Measurements from ENCODE around the gene LILRB1. TPM values are rescaled to one million over a fixed set of nuclear protein-coding genes. Genes with fewer than 3 reads are reported as not detected.
"Not testable (repeated sequence)": the region's sequence is repeated elsewhere in the genome, so short reads cannot be mapped to it uniquely, and the experiment has no call there.

The LILRB1 gene
- total and polyA plus RNA-seq, 2 donors (not counting 3 experiments of a cell fraction or from before 2014, with no cell fraction given), result not detected

GRCh38 chr19:54624934-54625730 is 5.2 kb upstream of the LILRB1 start:
- H3K4me3 ChIP-seq (replicated peaks in 1 of 3; ENCODE audit: insufficient read depth in 1 of 3, low read depth in 1 of 3, low read length in 3 of 3); H3K9ac ChIP-seq (replicated peaks; ENCODE audit: extremely low read depth, insufficient read depth, low read length); H3K79me2 ChIP-seq (ENCODE audit: control insufficient read depth, insufficient read depth, low read length); DNase-seq (ENCODE audit: low read depth, low spot score); H2AFZ ChIP-seq (ENCODE audit: low read depth, low read length); H3K27ac ChIP-seq (ENCODE audit: insufficient read depth, low read depth, low read length); H3K27me3 ChIP-seq (ENCODE audit: control insufficient read depth in 2 of 2, insufficient read depth in 2 of 2, low read length in 2 of 2); H3K36me3 ChIP-seq (ENCODE audit: control insufficient read depth in 2 of 2, extremely low read depth in 1 of 2, insufficient read depth in 2 of 2, low read length in 2 of 2); H3K4me2 ChIP-seq (ENCODE audit: insufficient read depth, low read length); BruUV-seq (replicated peaks); FAIRE-seq; dilution Hi-C loops (cut with MboI; ENCODE audit: extremely low pct_ligation_motif_present, low sequenced_read_pairs); intact Hi-C loops (cut with micrococcal nuclease); H3K9me3 ChIP-seq (replicated peaks; ENCODE audit: control insufficient read depth, insufficient read depth, low read length); H3K4me1 ChIP-seq (ENCODE audit: control insufficient read depth, extremely low read depth, insufficient read depth, low read length); H4K20me1 ChIP-seq (replicated peaks; ENCODE audit: control insufficient read depth, extremely low read depth, insufficient read depth, low read length); H3K9me1 ChIP-seq (replicated peaks; ENCODE audit: control insufficient read depth, extremely low read depth, insufficient read depth, low read length); CTCF ChIA-PET; POLR2A ChIA-PET: not testable (repeated sequence)

GRCh38 chr19:54626757-54627156 is 3.5 kb upstream of the LILRB1 start:
- ChIA-PET CTCF (no interaction called here), POLR2A (no interaction called here)
- Histone ChIP-seq H3K9me3 (replicated peaks; ENCODE audit: control insufficient read depth, insufficient read depth, low read length) (no peaks in the 10 kb centered on the region), H2AFZ (ENCODE audit: low read depth, low read length) (no peak overlapping the region), H4K20me1 (replicated peaks; ENCODE audit: control insufficient read depth, extremely low read depth, insufficient read depth, low read length) (no peaks in the 10 kb centered on the region), H3K36me3 (ENCODE audit: control insufficient read depth in 2 of 2, extremely low read depth in 1 of 2, insufficient read depth in 2 of 2, low read length in 2 of 2) (no peaks in the 10 kb centered on the region), H3K4me1 (ENCODE audit: control insufficient read depth, extremely low read depth, insufficient read depth, low read length) (no peaks in the 10 kb centered on the region), H3K9ac (replicated peaks; ENCODE audit: extremely low read depth, insufficient read depth, low read length) (no peak overlapping the region), H3K79me2 (ENCODE audit: control insufficient read depth, insufficient read depth, low read length) (no peaks in the 10 kb centered on the region), H3K4me3 (replicated peaks in 1 of 3; ENCODE audit: insufficient read depth in 1 of 3, low read depth in 1 of 3, low read length in 3 of 3) (no peak overlapping the region), H3K27me3 (ENCODE audit: control insufficient read depth in 2 of 2, insufficient read depth in 2 of 2, low read length in 2 of 2) (no peaks in the 10 kb centered on the region), H3K4me2 (ENCODE audit: insufficient read depth, low read length) (no peak overlapping the region), H3K27ac (ENCODE audit: insufficient read depth, low read depth, low read length) (no peak overlapping the region), H3K9me1 (replicated peaks; ENCODE audit: control insufficient read depth, extremely low read depth, insufficient read depth, low read length) (no peaks in the 10 kb centered on the region)
- FAIRE-seq (no peak), DNase-seq (ENCODE audit: low read depth, low spot score) (no peak)
- dilution Hi-C loops (cut with MboI; ENCODE audit: extremely low pct_ligation_motif_present, low sequenced_read_pairs) (no loop called here), intact Hi-C loops (cut with micrococcal nuclease) (no loop called here)
- BruUV-seq (replicated peaks), result no TSS peak
- TF ChIP-seq MAX (IDR thresholded peaks at IDR 0.05; ENCODE audit: insufficient read depth, insufficient read length) (no peak), FOS (IDR thresholded peaks at IDR 0.05; ENCODE audit: borderline replicate concordance, insufficient read depth, low read length) (no peak), POLR2A (IDR thresholded peaks at IDR 0.05; ENCODE audit: low read depth, low read length) (no peak), MYC (IDR thresholded peaks at IDR 0.05; ENCODE audit: low read depth, low read length) (no peak), EZH2 (IDR thresholded peaks at IDR 0.05; ENCODE audit: borderline replicate concordance, low read depth, low read length, severe bottlenecking) (no peak), CTCF (IDR thresholded peaks at IDR 0.05; ENCODE audit: extremely low read depth in 1 of 2, insufficient read depth in 1 of 2, low read depth in 1 of 2, low read length in 2 of 2) (no peak), JUN (IDR thresholded peaks at IDR 0.05; ENCODE audit: borderline replicate concordance, insufficient read depth, insufficient read length, low read depth) (no peak), POLR2AphosphoS5 (IDR thresholded peaks at IDR 0.05; ENCODE audit: insufficient read depth, low read depth, low read length) (no peak), GATA2 (IDR thresholded peaks at IDR 0.05; ENCODE audit: insufficient read depth, insufficient read length, low read depth, low read length) (no peak)
